Peyer's patch (tissue), 4 donors: ENCODE measurements around the gene LSM12. TPM values are rescaled to one million over a fixed set of nuclear protein-coding genes. Genes with fewer than 3 reads are reported as not detected.

Experiments
- DNase-seq, 3 donors: peaks; one replicate each; pipeline ENCODE4 v3.0.0-alpha.2; 2017 to 2019
- H3K27ac ChIP-seq, 4 donors: fragments of 200-600 bp; sonication (generic); one replicate each; pipeline ENCODE4 v1.5.1; 2016 to 2019
- H3K27me3 ChIP-seq, 2 donors: fragments of 200-600 bp; sonication (generic); one replicate each; pipeline ENCODE4 v1.5.1; 2019
- H3K36me3 ChIP-seq, 3 donors: fragments of 200-600 bp; sonication (generic); one replicate each; pipeline ENCODE4 v1.5.1; 2016 to 2019
- H3K4me1 ChIP-seq, 4 donors: fragments of 200-600 bp; sonication (generic); one replicate each; pipeline ENCODE4 v1.5.1; 2016 to 2019
- H3K4me3 ChIP-seq, 4 donors: fragments of 200-600 bp; sonication (generic); 1 replicate in 3 of 4; 2 replicates in 1 of 4; pipeline ENCODE4 v1.5.1; 2016 to 2019; ENCODE audit warnings: mild to moderate bottlenecking in 1 of 4
- H3K9me3 ChIP-seq, 4 donors: fragments of 200-600 bp; sonication (generic); one replicate each; pipeline ENCODE4 v1.5.1; 2016 to 2019; ENCODE audit warnings: mild to moderate bottlenecking in 1 of 4
- POLR2A ChIP-seq, 2 donors: fragments of 450-650 bp; IDR thresholded peaks; one replicate each; pipeline ENCODE4 v1.5.1; 2017; ENCODE audit warnings: antibody characterized with exemption in 2 of 2, mild to moderate bottlenecking in 2 of 2, moderate library complexity in 2 of 2
- total RNA-seq, 4 donors: library from RNA; depleted of rRNA; stranded (reverse); fragments of >200 nt; gene quantifications; one replicate each; pipeline ENCODE4 v1.1.0, GENCODE V29; 2016
- TF ChIP-seq, protein P1 (sequence below), 6 experiments: fragments of 450-650 bp in 4 of 6; fragments of 200-600 bp in 2 of 6; sonication (generic) in 1 of 6; IDR thresholded peaks; one replicate each; pipeline ENCODE4 v1.5.1; 2017 to 2019; ENCODE audit warnings: antibody characterized with exemption in 6 of 6, mild to moderate bottlenecking in 3 of 6, moderate library complexity in 1 of 6

LSM12 gene
- total RNA-seq, 4 donors from 2014 or later = 10.7 to 28.4 (median 26.1) TPM

DNA sequence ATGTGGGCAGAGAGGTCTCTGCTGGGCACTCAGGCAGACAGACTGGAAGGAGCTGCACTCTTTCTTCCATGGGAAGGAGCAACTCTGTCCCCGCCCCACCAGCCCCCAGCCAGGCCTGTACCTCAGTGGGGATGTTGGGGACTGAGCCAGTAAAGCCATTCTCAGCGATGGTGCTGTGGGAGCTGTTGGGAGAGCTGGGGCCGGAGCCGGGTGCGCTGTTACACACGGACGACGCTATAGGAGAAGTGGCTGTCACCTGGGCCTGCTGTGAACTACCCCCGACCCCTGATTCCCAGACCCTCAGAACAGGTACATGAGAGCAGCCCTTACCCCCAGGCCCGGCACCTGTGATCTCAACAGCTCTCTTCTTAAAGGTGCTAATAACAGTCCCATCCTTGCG lies 25.6 kb upstream of the LSM12 start:
- H3K27me3 ChIP-seq = no peaks in the 10 kb centered on the region
- peaks cover 0 to 61% (median 0%) of the 10 kb centered on the region in 3 donors for H3K36me3 ChIP-seq
- H3K4me1 ChIP-seq = peaks cover 0 to 25% (median 3%) of the 10 kb centered on the region in 4 donors
- no peak overlapping the region for H3K27ac ChIP-seq
- no peak for DNase-seq
- no peak for TF ChIP-seq POLR2A (IDR thresholded peaks at IDR 0.05)
- TF ChIP-seq, protein P1, sequence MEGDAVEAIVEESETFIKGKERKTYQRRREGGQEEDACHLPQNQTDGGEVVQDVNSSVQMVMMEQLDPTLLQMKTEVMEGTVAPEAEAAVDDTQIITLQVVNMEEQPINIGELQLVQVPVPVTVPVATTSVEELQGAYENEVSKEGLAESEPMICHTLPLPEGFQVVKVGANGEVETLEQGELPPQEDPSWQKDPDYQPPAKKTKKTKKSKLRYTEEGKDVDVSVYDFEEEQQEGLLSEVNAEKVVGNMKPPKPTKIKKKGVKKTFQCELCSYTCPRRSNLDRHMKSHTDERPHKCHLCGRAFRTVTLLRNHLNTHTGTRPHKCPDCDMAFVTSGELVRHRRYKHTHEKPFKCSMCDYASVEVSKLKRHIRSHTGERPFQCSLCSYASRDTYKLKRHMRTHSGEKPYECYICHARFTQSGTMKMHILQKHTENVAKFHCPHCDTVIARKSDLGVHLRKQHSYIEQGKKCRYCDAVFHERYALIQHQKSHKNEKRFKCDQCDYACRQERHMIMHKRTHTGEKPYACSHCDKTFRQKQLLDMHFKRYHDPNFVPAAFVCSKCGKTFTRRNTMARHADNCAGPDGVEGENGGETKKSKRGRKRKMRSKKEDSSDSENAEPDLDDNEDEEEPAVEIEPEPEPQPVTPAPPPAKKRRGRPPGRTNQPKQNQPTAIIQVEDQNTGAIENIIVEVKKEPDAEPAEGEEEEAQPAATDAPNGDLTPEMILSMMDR (IDR thresholded peaks at IDR 0.05) = no peak
- no peak overlapping the region for H3K4me3 ChIP-seq
- H3K9me3 ChIP-seq = no peaks in the 10 kb centered on the region

DNA sequence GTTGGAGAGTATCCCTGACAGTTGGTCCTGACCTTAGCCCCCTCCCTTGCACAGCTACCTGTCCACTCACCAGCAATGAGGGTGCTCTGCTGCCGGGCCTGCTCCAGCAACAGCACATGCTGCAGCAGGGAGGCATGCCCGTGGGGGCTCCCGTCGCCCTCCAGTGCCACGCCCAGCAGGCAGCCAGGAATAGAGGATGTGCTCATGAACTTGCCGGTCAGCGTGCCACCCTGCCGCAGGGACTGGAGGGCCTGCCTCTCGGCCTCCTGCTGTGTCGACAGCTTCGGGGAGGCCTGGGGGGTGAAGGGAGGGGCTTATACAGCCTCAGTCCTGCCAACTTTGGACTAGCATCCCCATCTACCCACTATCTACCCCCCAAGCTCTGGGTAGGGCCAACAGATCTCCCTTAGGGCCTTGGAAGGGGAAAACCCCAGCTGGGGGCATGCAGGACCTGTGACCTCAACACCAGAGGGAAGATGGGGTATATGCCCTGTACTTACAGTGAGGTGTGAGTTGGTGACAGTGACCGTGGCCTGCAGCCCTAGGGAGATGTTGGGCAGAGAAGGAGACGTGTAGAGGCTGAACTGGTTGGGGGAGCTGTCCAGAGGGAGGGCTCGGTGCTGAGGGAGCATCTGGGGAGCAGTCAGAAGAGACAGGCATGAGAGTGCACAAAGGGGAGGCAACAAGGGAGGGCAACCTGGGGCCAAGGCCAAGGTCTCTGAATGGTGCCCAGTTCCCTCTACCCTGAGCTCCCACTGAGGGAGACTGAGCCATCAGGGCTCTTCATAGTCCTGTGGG lies 24.9 kb upstream of the LSM12 start:
- peaks cover 0 to 68% (median 0%) of the 10 kb centered on the region in 3 donors for H3K36me3 ChIP-seq
- DNase-seq = no peak
- peaks cover 0 to 21% (median 3%) of the 10 kb centered on the region in 4 donors for H3K4me1 ChIP-seq
- H3K27me3 ChIP-seq = no peaks in the 10 kb centered on the region
- H3K4me3 ChIP-seq = no peak overlapping the region
- no peak overlapping the region for H3K27ac ChIP-seq
- TF ChIP-seq, protein P1 (IDR thresholded peaks at IDR 0.05) = no peak
- TF ChIP-seq POLR2A (IDR thresholded peaks at IDR 0.05) = no peak
- H3K9me3 ChIP-seq = no peaks in the 10 kb centered on the region

DNA sequence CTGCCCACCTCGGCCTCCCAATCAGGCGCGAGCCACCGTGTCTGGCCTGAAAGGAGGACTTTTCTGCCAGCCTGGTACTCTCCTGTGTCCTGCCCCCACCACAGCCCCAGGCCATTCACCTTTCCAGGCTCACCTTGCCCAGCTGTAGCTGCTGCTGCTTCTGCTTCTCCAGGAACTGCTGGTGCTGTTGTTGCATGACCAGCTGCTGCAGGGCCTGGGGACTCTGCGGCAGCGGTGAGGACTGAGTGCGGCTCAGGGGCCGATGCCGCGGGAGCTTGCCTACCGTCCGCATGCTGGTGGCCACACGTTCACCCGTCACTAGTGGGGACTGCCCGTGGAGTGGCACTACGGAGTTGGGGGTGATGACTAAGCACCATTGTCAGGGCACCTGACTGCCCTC lies 21.8 kb upstream of the LSM12 start:
- H3K27me3 ChIP-seq = no peaks in the 10 kb centered on the region
- no peak overlapping the region for H3K4me3 ChIP-seq
- TF ChIP-seq POLR2A (IDR thresholded peaks at IDR 0.05) = no peak
- TF ChIP-seq, protein P1 (IDR thresholded peaks at IDR 0.05) = no peak
- peaks cover 0 to 82% (median 0%) of the 10 kb centered on the region in 3 donors for H3K36me3 ChIP-seq
- H3K4me1 ChIP-seq = peaks cover 0 to 6% (median 0%) of the 10 kb centered on the region in 4 donors
- no peaks in the 10 kb centered on the region for H3K9me3 ChIP-seq
- no peak overlapping the region for H3K27ac ChIP-seq
- no peak for DNase-seq

DNA sequence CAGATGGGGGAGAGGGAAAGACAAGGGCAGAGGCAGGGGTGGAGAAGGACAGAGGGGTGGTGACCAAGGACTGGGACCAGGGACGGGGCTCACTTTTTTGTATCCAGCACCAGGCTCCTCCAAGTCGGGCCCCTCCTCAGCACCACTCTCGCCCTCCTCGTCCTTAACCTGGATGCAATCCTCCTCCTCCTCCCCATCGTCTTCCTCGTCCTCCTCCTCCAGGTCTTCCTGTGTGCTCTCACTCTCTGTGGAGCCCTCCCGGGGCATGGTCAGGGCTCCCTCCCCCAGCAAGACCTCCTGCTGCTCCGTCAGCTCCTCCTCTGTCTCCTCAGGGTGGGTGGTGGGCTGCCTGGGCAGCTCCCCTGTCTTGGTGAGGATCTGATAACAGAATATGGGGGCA lies 20.8 kb upstream of the LSM12 start:
- no peaks in the 10 kb centered on the region for H3K27me3 ChIP-seq
- no peak overlapping the region for H3K4me3 ChIP-seq
- H3K36me3 ChIP-seq = peaks cover 0 to 81% (median 0%) of the 10 kb centered on the region in 3 donors
- no peak overlapping the region for H3K27ac ChIP-seq
- no peaks in the 10 kb centered on the region for H3K9me3 ChIP-seq
- no peak for DNase-seq
- TF ChIP-seq, protein P1 (IDR thresholded peaks at IDR 0.05) = no peak
- no peak for TF ChIP-seq POLR2A (IDR thresholded peaks at IDR 0.05)
- H3K4me1 ChIP-seq = peaks cover 0 to 6% (median 0%) of the 10 kb centered on the region in 4 donors

DNA sequence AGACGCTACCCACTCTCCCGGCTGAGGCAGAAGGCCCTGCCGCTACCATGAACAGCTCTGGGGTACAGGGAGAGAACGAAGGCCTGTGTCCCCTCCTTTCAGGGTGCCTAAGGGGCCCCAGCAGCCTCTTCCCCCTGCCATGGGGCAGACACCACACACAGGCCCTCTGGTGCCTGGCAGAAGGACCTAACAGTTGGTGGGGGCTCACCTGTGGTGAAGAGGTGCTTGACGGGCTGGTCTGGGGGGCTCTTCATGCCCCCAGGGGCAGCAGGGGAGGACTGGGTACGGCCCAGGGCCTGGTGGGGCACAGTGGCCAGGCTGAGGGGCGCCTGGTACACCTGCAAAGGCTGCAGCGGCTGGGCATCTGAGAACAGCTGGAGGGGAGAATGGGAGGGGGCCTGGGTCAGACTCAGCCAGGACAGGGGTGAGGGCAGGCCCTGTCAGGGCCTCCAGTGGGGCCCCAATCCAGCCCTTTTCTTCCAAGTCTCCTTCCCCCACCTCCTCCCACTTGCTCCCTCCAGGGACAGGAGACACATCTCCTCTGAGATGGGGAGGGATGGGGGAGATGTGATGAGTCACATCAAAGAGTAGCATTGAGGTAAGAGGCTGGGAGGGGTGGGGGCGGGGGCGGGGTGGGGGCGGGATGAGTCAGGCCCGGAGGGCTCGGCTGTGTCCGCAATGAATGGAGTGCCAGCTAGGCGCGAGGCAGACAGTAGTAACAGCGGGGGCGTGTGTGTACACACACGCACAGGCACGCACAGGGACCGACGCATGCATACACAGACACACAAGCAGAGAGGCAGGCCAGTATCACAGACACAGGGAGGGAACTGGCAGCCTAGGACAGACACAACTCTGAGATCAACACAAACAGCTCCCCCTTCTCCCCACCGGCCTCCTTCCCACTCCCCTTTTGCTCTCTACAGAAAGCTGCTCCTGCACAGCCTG lies 20.2 kb upstream of the LSM12 start:
- H3K36me3 ChIP-seq = peaks cover 0 to 81% (median 0%) of the 10 kb centered on the region in 3 donors

More for the DNA sequence above, 20.2 kb upstream of the LSM12 start:
- Histone ChIP-seq H3K4me3 (no peak overlapping the region), H3K4me1 (peaks cover 0 to 6% (median 0%) of the 10 kb centered on the region in 4 donors), H3K27ac (peak overlapping the region in 1 of 4 donors; percentile 16), H3K27me3 (no peaks in the 10 kb centered on the region), H3K9me3 (no peaks in the 10 kb centered on the region)
- TF ChIP-seq POLR2A (IDR thresholded peaks at IDR 0.05) = no peak
- TF ChIP-seq, protein P1 (IDR thresholded peaks at IDR 0.05) = no peak
- DNase-seq = no peak
